BE2C (cell line): ENCODE results near the gene SLC25A30.
"Not testable (repeated sequence)": the region's sequence is repeated elsewhere in the genome, so short reads cannot be mapped to it uniquely, and the experiment has no call there.

ENCODE experiments used
- DNase-seq: peaks from one replicate; pipeline ENCODE4 v3.0.0-alpha.2; 2020
- H3K27me3 ChIP-seq: fragments of 250-450 bp; sonication (Bioruptor Pico); 2 replicates; pipeline ENCODE4 v1.5.1; 2020; ENCODE audit warnings: mild to moderate bottlenecking
- H3K36me3 ChIP-seq: fragments of 250-450 bp; sonication (Bioruptor Pico); 2 replicates; pipeline ENCODE4 v1.5.1; 2020; ENCODE audit warnings: mild to moderate bottlenecking
- H3K4me1 ChIP-seq: fragments of 250-450 bp; sonication (Bioruptor Pico); 2 replicates; pipeline ENCODE4 v1.5.1; 2020
- H3K4me3 ChIP-seq: 2 replicates; pipeline ENCODE4 v1.5.1; 2011; ENCODE audit warnings: low read depth, low read length
- H3K9me3 ChIP-seq: fragments of 250-450 bp; sonication (Bioruptor Pico); 2 replicates; pipeline ENCODE4 v1.5.1; 2020
- TF ChIP-seq, protein P1 (sequence below): IDR thresholded peaks from 2 replicates; pipeline ENCODE4 v1.5.1; 2012; ENCODE audit warnings: mild to moderate bottlenecking, low read depth, low read length

SLC25A30 gene

GRCh38 chr13:45388664-45389063 lies 29.5 kb downstream of the SLC25A30 start:
- TF ChIP-seq, protein P1, sequence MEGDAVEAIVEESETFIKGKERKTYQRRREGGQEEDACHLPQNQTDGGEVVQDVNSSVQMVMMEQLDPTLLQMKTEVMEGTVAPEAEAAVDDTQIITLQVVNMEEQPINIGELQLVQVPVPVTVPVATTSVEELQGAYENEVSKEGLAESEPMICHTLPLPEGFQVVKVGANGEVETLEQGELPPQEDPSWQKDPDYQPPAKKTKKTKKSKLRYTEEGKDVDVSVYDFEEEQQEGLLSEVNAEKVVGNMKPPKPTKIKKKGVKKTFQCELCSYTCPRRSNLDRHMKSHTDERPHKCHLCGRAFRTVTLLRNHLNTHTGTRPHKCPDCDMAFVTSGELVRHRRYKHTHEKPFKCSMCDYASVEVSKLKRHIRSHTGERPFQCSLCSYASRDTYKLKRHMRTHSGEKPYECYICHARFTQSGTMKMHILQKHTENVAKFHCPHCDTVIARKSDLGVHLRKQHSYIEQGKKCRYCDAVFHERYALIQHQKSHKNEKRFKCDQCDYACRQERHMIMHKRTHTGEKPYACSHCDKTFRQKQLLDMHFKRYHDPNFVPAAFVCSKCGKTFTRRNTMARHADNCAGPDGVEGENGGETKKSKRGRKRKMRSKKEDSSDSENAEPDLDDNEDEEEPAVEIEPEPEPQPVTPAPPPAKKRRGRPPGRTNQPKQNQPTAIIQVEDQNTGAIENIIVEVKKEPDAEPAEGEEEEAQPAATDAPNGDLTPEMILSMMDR, result no peak
- no peak for DNase-seq
- H3K4me1 ChIP-seq, result no peaks in the 10 kb centered on the region
- H3K27me3 ChIP-seq, result no peaks in the 10 kb centered on the region
- no peak overlapping the region for H3K4me3 ChIP-seq
- H3K36me3 ChIP-seq, result no peaks in the 10 kb centered on the region
- H3K9me3 ChIP-seq, result no peaks in the 10 kb centered on the region; the same call in 1 of the 2 replicates

- H3K4me1 ChIP-seq, DNase-seq, H3K4me3 ChIP-seq, H3K36me3 ChIP-seq, H3K9me3 ChIP-seq, H3K27me3 ChIP-seq: not testable (repeated sequence)
These were observed 31.1 kb downstream of the SLC25A30 start for GRCh38 chr13:45386892-45387575.

- Histone ChIP-seq H3K4me3 (no peak overlapping the region), H3K9me3 (no peaks in the 10 kb centered on the region; the same call in 1 of the 2 replicates), H3K4me1 (no peaks in the 10 kb centered on the region), H3K27me3 (no peaks in the 10 kb centered on the region), H3K36me3 (no peaks in the 10 kb centered on the region)
- DNase-seq, result no peak
- TF ChIP-seq, protein P1, result no peak
These were observed 32.1 kb downstream of the SLC25A30 start for GRCh38 chr13:45385907-45386553.

GRCh38 chr13:45385320-45385719 lies 32.9 kb downstream of the SLC25A30 start:
- Histone ChIP-seq H3K4me3 (no peak overlapping the region), H3K9me3 (no peaks in the 10 kb centered on the region; the same call in 1 of the 2 replicates), H3K36me3 (no peaks in the 10 kb centered on the region), H3K27me3 (no peaks in the 10 kb centered on the region), H3K4me1 (no peaks in the 10 kb centered on the region)
- TF ChIP-seq, protein P1, result no peak
- no peak for DNase-seq

DNA sequence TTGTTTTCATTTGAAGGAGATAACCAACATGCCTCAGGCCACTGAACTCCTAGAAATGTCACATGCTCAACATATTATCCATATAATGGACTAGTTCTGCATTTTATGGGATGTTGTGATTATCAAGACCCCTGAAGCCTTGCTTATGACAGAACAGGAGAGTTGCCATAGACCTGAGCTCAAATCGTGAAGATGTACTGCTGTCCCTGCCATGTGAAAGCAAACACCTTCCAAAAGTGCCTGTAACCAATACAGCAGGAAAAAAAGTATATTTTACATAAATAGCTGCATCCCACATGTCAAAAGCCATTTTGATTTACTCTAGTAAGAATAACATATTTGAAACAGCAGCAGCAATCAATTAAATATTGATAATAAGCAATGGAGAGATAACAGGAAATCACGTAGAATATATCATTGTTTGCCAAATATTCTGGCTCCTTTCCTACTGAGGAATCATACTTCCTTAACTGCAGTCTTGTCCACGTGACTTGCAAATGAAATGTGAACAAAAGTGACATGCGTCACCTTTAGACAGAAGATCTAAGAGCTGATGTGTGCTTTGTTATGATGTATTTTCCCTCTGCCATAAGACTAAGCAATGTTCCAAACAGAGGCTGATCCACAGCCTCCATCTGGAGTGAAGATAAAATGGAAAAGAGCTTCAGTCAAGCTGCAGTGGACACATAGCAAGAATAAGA lies 33.5 kb downstream of the SLC25A30 start:
- Histone ChIP-seq H3K36me3 (no peaks in the 10 kb centered on the region), H3K27me3 (no peaks in the 10 kb centered on the region), H3K9me3 (no peaks in the 10 kb centered on the region; the same call in 1 of the 2 replicates), H3K4me3 (no peak overlapping the region), H3K4me1 (no peaks in the 10 kb centered on the region)
- no peak for DNase-seq
- TF ChIP-seq, protein P1, result no peak

- H3K36me3 ChIP-seq, H3K4me1 ChIP-seq, H3K4me3 ChIP-seq, H3K9me3 ChIP-seq, DNase-seq, H3K27me3 ChIP-seq: not testable (repeated sequence)
These were observed 35.4 kb downstream of the SLC25A30 start for GRCh38 chr13:45382739-45383138.

GRCh38 chr13:45381196-45381595 lies 37.0 kb downstream of the SLC25A30 start:
- TF ChIP-seq, protein P1, result no peak
- DNase-seq, result no peak
- Histone ChIP-seq H3K9me3 (no peaks in the 10 kb centered on the region; the same call in 1 of the 2 replicates), H3K4me1 (no peaks in the 10 kb centered on the region), H3K27me3 (no peaks in the 10 kb centered on the region), H3K36me3 (no peaks in the 10 kb centered on the region), H3K4me3 (no peak overlapping the region)

GRCh38 chr13:45380708-45381107 lies 37.5 kb downstream of the SLC25A30 start:
- not testable (repeated sequence) for H3K4me3 ChIP-seq, H3K27me3 ChIP-seq, H3K9me3 ChIP-seq, H3K4me1 ChIP-seq, H3K36me3 ChIP-seq, DNase-seq

DNA sequence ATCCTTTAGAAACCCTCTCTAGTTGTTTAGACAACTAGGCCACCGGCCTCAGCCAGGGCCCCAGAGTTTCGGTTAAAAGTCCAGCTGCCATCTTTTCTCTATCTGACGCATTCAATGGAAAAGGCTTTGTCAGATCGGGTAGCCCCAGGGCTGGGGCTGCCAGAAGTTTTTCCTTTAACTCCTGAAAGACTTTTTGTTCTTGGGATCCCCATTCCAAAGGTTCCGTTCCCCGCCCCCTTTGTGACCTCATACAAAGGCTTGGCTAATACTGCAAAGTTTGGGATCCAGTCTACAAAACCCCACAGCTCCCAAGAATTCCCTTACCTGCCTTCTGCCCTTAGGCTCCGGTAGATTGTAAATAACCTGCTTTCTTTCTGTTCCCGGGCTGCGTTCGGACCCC lies 38.7 kb downstream of the SLC25A30 start:
- not testable (repeated sequence) for DNase-seq, H3K9me3 ChIP-seq, H3K27me3 ChIP-seq, H3K4me1 ChIP-seq, H3K36me3 ChIP-seq, H3K4me3 ChIP-seq

GRCh38 chr13:45378786-45379185 lies 39.4 kb downstream of the SLC25A30 start:
- not testable (repeated sequence) for H3K4me3 ChIP-seq, H3K9me3 ChIP-seq, H3K27me3 ChIP-seq, H3K4me1 ChIP-seq, DNase-seq, H3K36me3 ChIP-seq
